Heart left ventricle (tissue), 13 donors: ENCODE results near the gene MEP1B.

Experiments used
- POLR2A ChIP-seq, 2 donors: fragments of 450-650 bp; IDR thresholded peaks; one replicate each; pipeline ENCODE4 v1.6.1; 2017; ENCODE audit warnings: antibody characterized with exemption in 2 of 2, mild to moderate bottlenecking in 2 of 2, moderate library complexity in 2 of 2
- TF ChIP-seq, protein P1 (sequence below), 12 donors: fragments of 200-600 bp; sonication (generic) in 4 of 12; IDR thresholded peaks; one replicate each; pipeline versions ENCODE4 v1.5.0 to v1.8.0; 2018 to 2022; ENCODE audit warnings: antibody characterized with exemption in 12 of 12, mild to moderate bottlenecking in 5 of 12
- donor health status: ischemic (EF 13 %, LVEDD 7.1; RV severe dilation, severe dysfunction).
- donor health status: DM: no; HTN: yes; CAD: no.
- donor health status: DM: no; HTN: no; CAD: no.
- donor health status: ischemic (EF 25% LVEDD 6.9; RV normal size, moderate dysfunction).
- donor health status: ischemic (EF 25% LVEDD 5.7; RV mildly dilated, moderate dysfunction).
- donor health status: ischemic (EF 35%, LVEDD 5.7; RV mildly dilated, moderate dysfunction).
- donor health status: nonischemic (EF 11% LVEDD 7.7; RV severe dilation, severe dysfunction).
- donor health status: DM: yes; HTN: yes; CAD: no.
- donor health status: PGD.
- donor health status: ischemic (EF 29% LVEDD 5.4; RV normal size, mild dysfunction).
- donor health status: nonischemic (EF 23%, LVEDD 6.1; RV moderate dilation, normal function).

DNA sequence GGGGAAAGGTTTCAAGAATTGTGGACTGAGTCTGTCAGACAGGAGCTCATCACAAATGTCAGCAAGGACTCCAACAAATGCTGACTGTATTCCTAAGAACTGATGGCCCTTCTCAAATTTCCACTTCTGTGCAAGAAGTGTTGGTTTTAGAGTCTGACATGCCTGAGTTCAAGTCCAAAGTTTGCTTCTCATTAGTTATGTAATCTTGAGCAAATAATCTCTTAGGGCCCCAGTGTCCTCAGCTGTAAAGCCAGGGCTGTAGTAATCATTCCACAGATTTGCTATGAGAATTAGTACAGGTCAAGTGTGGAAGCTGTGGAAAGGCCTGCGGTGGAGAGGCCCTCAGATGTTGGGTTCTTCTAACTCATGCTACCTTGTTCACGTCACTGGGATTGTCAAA, 23.9 kb downstream of the MEP1B start:
- TF ChIP-seq POLR2A (IDR thresholded peaks at IDR 0.05): no peak
- TF ChIP-seq, protein P1, sequence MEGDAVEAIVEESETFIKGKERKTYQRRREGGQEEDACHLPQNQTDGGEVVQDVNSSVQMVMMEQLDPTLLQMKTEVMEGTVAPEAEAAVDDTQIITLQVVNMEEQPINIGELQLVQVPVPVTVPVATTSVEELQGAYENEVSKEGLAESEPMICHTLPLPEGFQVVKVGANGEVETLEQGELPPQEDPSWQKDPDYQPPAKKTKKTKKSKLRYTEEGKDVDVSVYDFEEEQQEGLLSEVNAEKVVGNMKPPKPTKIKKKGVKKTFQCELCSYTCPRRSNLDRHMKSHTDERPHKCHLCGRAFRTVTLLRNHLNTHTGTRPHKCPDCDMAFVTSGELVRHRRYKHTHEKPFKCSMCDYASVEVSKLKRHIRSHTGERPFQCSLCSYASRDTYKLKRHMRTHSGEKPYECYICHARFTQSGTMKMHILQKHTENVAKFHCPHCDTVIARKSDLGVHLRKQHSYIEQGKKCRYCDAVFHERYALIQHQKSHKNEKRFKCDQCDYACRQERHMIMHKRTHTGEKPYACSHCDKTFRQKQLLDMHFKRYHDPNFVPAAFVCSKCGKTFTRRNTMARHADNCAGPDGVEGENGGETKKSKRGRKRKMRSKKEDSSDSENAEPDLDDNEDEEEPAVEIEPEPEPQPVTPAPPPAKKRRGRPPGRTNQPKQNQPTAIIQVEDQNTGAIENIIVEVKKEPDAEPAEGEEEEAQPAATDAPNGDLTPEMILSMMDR (IDR thresholded peaks at IDR 0.05): no peak
